ENCODE results near the gene LRRC7. TPM values are rescaled to one million over a fixed set of nuclear protein-coding genes. Genes with fewer than 3 reads are reported as not detected.
A peak's percentile ranks its signal among the peaks of the same experiment; 100 is the strongest.
"Not testable (repeated sequence)": the region's sequence is repeated elsewhere in the genome, so short reads cannot be mapped to it uniquely, and the experiment has no call there.

LRRC7 gene
- total RNA-seq, 1 donor from 2014 or later, result 0.94 TPM

- Mint-ChIP-seq H3K27ac (ENCODE audit: unreplicated experiment) (peak overlapping the region; percentile 15), H3K36me3 (ENCODE audit: unreplicated experiment) (peaks cover 2% of the 10 kb centered on the region), H3K9me3 (ENCODE audit: unreplicated experiment) (no peaks in the 10 kb centered on the region), H3K27me3 (ENCODE audit: unreplicated experiment) (no peaks in the 10 kb centered on the region), H3K4me1 (ENCODE audit: unreplicated experiment) (peaks cover 50% of the 10 kb centered on the region), H3K4me3 (ENCODE audit: unreplicated experiment) (no peak overlapping the region)
- DNase-seq (ENCODE audit: extremely low spot score, unreplicated experiment), result no peak
- TF ChIP-seq, protein P1, sequence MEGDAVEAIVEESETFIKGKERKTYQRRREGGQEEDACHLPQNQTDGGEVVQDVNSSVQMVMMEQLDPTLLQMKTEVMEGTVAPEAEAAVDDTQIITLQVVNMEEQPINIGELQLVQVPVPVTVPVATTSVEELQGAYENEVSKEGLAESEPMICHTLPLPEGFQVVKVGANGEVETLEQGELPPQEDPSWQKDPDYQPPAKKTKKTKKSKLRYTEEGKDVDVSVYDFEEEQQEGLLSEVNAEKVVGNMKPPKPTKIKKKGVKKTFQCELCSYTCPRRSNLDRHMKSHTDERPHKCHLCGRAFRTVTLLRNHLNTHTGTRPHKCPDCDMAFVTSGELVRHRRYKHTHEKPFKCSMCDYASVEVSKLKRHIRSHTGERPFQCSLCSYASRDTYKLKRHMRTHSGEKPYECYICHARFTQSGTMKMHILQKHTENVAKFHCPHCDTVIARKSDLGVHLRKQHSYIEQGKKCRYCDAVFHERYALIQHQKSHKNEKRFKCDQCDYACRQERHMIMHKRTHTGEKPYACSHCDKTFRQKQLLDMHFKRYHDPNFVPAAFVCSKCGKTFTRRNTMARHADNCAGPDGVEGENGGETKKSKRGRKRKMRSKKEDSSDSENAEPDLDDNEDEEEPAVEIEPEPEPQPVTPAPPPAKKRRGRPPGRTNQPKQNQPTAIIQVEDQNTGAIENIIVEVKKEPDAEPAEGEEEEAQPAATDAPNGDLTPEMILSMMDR (IDR thresholded peaks at IDR 0.05), result no peak
Measured at GRCh38 chr1:70041317-70042045, 473.8 kb downstream of the LRRC7 start.

- Mint-ChIP-seq H3K4me3 (ENCODE audit: unreplicated experiment) (no peak overlapping the region), H3K27ac (ENCODE audit: unreplicated experiment) (peak overlapping the region; percentile 15), H3K4me1 (ENCODE audit: unreplicated experiment) (peaks cover 50% of the 10 kb centered on the region), H3K27me3 (ENCODE audit: unreplicated experiment) (no peaks in the 10 kb centered on the region), H3K9me3 (ENCODE audit: unreplicated experiment) (no peaks in the 10 kb centered on the region), H3K36me3 (ENCODE audit: unreplicated experiment) (peaks cover 2% of the 10 kb centered on the region)
- TF ChIP-seq, protein P1 (IDR thresholded peaks at IDR 0.05), result no peak
- no peak for DNase-seq (ENCODE audit: extremely low spot score, unreplicated experiment)
Measured at GRCh38 chr1:70042090-70042731, 474.5 kb downstream of the LRRC7 start.

DNA sequence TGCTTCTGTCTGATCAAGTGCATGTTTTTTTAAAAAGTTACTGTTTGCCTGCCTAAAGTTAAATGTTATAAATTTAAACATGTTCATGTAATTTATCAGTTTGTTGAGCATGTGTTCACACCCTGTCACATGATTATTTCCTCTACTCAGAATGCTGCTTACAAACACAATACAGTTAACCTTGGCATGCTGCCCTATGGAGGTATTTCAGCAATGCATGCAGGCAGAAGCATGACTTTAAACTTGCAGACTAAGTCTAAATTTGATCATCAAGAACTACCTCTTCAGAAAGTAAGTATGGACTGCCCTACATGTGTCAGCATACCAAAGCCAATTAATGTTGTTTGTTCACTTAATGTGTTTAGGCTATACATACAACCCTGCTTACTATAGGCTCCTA is 476.1 kb downstream of the LRRC7 start:
- no peak overlapping the region for H3K27ac Mint-ChIP-seq (ENCODE audit: unreplicated experiment)
- H3K9me3 Mint-ChIP-seq (ENCODE audit: unreplicated experiment), result no peaks in the 10 kb centered on the region
- H3K27me3 Mint-ChIP-seq (ENCODE audit: unreplicated experiment), result no peaks in the 10 kb centered on the region
- H3K4me1 Mint-ChIP-seq (ENCODE audit: unreplicated experiment), result peaks cover 45% of the 10 kb centered on the region
- TF ChIP-seq, protein P1 (IDR thresholded peaks at IDR 0.05), result no peak
- H3K36me3 Mint-ChIP-seq (ENCODE audit: unreplicated experiment), result peaks cover 2% of the 10 kb centered on the region
- no peak overlapping the region for H3K4me3 Mint-ChIP-seq (ENCODE audit: unreplicated experiment)
- DNase-seq (ENCODE audit: extremely low spot score, unreplicated experiment), result no peak

DNA sequence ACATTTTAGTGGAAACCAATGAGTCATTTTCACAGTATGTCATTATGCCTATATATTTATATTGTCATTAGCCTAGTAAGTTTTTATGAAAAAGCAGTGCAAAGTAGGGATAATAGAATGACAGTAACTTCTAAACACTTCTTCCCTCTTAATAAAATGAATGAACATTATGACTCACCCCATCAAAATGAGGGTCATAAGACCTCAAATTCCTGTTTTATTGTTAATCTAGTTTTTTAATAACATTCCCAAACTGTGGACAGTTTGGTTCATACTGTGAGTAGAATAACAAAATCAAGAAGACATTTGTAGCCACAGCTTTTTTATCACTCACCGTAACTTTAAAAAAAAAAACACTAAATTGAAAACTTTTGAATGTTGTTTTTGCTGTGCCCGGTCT is 477.1 kb downstream of the LRRC7 start:
- Mint-ChIP-seq H3K27me3 (ENCODE audit: unreplicated experiment) (no peaks in the 10 kb centered on the region), H3K36me3 (ENCODE audit: unreplicated experiment) (peaks cover 2% of the 10 kb centered on the region), H3K4me1 (ENCODE audit: unreplicated experiment) (peaks cover 45% of the 10 kb centered on the region), H3K4me3 (ENCODE audit: unreplicated experiment) (no peak overlapping the region), H3K27ac (ENCODE audit: unreplicated experiment) (peak overlapping the region; percentile 68), H3K9me3 (ENCODE audit: unreplicated experiment) (no peaks in the 10 kb centered on the region)
- DNase-seq (ENCODE audit: extremely low spot score, unreplicated experiment), result no peak
- TF ChIP-seq, protein P1 (IDR thresholded peaks at IDR 0.05), result no peak

DNA sequence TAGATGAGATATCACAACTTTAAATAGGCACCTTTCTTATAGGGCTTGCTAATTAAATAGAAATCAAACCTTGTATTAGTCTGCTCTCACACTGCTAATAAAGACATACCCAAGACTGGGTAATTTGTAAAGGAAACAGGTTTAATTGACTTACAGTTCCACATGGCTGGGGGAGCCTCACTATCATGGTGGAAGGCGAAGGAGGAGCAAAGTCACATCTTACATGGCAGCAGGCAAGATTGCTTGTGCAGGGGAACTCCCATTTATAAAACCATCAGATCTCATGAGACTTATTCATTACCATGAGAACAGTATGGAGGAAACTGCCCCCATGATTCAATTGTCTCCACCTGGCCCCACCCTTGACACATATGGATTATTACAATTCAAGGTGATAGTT is 477.9 kb downstream of the LRRC7 start:
- not testable (repeated sequence) for H3K36me3 Mint-ChIP-seq (ENCODE audit: unreplicated experiment); H3K27me3 Mint-ChIP-seq (ENCODE audit: unreplicated experiment); H3K9me3 Mint-ChIP-seq (ENCODE audit: unreplicated experiment); H3K4me3 Mint-ChIP-seq (ENCODE audit: unreplicated experiment); DNase-seq (ENCODE audit: extremely low spot score, unreplicated experiment)
- Mint-ChIP-seq H3K4me1 (ENCODE audit: unreplicated experiment) (peaks cover 45% of the 10 kb centered on the region), H3K27ac (ENCODE audit: unreplicated experiment) (peak overlapping the region; percentile 68)
